HG02970 (cell line): ENCODE measurements around the gene ZNF765.
"Not testable (repeated sequence)": the region's sequence is repeated elsewhere in the genome, so short reads cannot be mapped to it uniquely, and the experiment has no call there.

Experiments used
- ATAC-seq: cut with Tn5 transposase; IDR thresholded peaks from one replicate; pipeline ENCODE4 v1.9.1; 2021; ENCODE audit warnings: mild to moderate bottlenecking, moderate library complexity, moderate number of reproducible peaks; ENCODE audit not compliant: unreplicated experiment, low FRiP score

ZNF765 gene

GRCh38 chr19:53420520-53421315 lies 25.8 kb downstream of the ZNF765 start:
- not testable (repeated sequence) for ATAC-seq

GRCh38 chr19:53422551-53422950 lies 27.6 kb downstream of the ZNF765 start:
- no peak for ATAC-seq

- not testable (repeated sequence) for ATAC-seq
Observed at GRCh38 chr19:53423074-53423473, 28.1 kb downstream of the ZNF765 start.

- ATAC-seq = not testable (repeated sequence)
Observed at GRCh38 chr19:53423680-53424079, 28.7 kb downstream of the ZNF765 start.

GRCh38 chr19:53424968-53425597 lies 30.1 kb downstream of the ZNF765 start:
- ATAC-seq = no peak

GRCh38 chr19:53431399-53432087 lies 36.6 kb downstream of the ZNF765 start, which contains the start of gene ZNF761:
Gene ZNF761 (plus strand): TSS chr19:53431984. CDS start chr19:53447269, 15,285 bp downstream.
- ATAC-seq = peak; percentile 96

- peak; percentile 33 for ATAC-seq
Observed at GRCh38 chr19:53432088-53432661, 37.2 kb downstream of the ZNF765 start.

- ATAC-seq = not testable (repeated sequence)
Observed at GRCh38 chr19:53443809-53444208, 48.9 kb downstream of the ZNF765 start.

GRCh38 chr19:53447196-53447595 lies 52.2 kb downstream of the ZNF765 start:
- ATAC-seq = not testable (repeated sequence)

- ATAC-seq = no peak
Observed at GRCh38 chr19:53455828-53456227, 60.9 kb downstream of the ZNF765 start.

GRCh38 chr19:53460131-53460721 lies 65.3 kb downstream of the ZNF765 start:
- not testable (repeated sequence) for ATAC-seq

GRCh38 chr19:53461866-53462265 lies 66.9 kb downstream of the ZNF765 start:
- ATAC-seq = no peak

GRCh38 chr19:53462861-53463260 lies 67.9 kb downstream of the ZNF765 start:
- no peak for ATAC-seq

- ATAC-seq = no peak
Observed at GRCh38 chr19:53463263-53463662, 68.3 kb downstream of the ZNF765 start.

- ATAC-seq = no peak
Observed at GRCh38 chr19:53466726-53467484, 72.0 kb downstream of the ZNF765 start.

GRCh38 chr19:53467485-53468262 lies 72.7 kb downstream of the ZNF765 start, which contains the start of gene ZNF813:
Gene ZNF813 (plus strand): TSS chr19:53467733. CDS start chr19:53483823, 16,090 bp downstream.
- ATAC-seq = peak; percentile 95

GRCh38 chr19:53468628-53469027 lies 73.7 kb downstream of the ZNF765 start:
- not testable (repeated sequence) for ATAC-seq

- no peak for ATAC-seq
Observed at GRCh38 chr19:53471916-53472315, 77.0 kb downstream of the ZNF765 start.

GRCh38 chr19:53474832-53475231 lies 79.9 kb downstream of the ZNF765 start:
- not testable (repeated sequence) for ATAC-seq
